ENCODE results near the gene USP27X.

The USP27X gene

DNA sequence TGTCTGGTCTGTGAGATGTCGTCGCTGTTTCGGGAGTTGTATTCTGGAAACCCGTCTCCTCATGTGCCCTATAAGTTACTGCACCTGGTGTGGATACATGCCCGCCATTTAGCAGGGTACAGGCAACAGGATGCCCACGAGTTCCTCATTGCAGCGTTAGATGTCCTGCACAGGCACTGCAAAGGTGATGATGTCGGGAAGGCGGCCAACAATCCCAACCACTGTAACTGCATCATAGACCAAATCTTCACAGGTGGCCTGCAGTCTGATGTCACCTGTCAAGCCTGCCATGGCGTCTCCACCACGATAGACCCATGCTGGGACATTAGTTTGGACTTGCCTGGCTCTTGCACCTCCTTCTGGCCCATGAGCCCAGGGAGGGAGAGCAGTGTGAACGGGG is 1.4 kb downstream of the USP27X start:
- no peak for DNase-seq

DNA sequence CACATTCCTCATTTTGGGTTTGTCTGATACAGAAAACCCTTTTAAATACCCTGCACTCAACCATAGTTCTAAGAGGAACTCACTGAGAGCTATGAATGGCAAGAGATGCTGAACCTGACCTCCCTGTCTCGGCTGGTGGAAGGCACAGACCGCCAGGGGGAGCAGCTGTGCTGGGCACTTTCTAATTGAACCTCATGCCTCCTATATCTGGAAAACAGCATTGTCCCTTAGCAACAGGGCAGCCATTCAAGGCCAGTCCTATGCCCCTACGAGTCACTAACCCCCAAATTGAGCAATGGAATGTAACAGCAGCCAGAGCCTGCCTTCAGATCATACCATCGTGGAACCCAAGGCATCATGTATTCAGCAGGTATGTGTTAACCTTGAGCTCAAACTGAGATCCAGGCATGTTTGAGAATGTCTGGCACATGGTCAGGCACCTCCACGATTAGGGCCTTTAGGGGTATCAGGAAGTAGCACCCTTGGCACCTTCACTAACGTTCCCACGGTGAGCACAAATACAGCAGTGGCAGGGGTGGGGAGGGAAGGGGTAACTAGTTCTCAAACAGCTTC is 5.1 kb downstream of the USP27X start:
- DNase-seq: peak in 29 of 56 donors; percentile 0 to 61 (median 6)

DNA sequence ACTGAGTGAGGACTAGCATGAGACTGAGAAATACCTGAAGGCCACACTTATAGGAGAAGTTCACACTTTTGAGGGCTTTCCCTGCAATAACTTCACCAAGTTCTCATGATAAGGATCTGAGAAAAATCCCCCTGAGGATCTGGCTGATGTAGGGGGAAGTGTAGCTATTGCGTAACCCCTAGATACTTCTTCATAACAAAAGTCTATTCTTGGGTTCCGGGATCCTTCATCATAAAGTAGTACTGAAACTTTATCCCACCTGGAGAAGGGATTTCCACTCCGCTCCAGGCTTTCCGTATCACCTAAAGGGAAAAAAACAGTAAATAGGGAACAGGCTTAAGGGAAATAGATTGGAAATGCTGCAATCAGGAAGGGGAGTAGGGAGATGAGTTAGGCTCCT is 13.3 kb downstream of the USP27X start:
- DNase-seq: no peak

DNA sequence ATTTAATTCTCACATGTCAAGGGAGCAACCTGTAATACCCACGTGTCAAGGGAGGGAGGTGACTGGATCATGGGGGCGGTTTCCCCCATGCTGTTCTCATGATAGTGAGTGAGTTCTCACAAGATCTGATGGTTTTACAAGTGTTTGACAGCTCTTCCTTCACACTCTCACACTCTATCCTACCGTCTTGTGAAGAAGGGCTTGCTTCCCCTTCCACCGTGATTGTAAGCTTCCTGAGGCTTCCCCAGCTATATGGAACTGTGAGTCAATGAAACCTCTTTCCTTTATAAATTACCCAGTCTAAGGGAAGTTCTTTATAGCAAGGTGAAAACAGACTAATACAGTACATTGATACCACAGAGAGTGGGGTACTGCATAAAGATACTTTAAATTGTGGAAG is 17.7 kb downstream of the USP27X start:
- no peak for DNase-seq

DNA sequence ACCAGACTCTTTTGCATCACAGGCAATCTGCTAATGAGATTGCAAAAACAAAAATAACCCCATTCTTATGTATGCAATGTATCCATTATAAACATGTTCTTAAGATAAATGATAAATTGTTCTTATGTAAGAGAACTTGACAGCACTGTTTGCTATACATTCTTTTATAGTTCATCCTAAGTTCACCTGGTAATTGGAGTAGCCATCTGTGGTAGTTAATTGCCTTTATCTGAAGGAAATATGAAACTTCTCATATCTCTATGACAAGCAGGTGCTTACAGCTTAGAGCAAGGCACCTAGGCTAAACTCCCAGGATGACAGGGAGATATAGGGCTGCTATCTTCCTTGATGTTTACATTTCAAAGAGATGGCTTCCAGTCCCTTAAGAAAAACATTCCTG is 21.8 kb downstream of the USP27X start:
- DNase-seq: no peak

DNA sequence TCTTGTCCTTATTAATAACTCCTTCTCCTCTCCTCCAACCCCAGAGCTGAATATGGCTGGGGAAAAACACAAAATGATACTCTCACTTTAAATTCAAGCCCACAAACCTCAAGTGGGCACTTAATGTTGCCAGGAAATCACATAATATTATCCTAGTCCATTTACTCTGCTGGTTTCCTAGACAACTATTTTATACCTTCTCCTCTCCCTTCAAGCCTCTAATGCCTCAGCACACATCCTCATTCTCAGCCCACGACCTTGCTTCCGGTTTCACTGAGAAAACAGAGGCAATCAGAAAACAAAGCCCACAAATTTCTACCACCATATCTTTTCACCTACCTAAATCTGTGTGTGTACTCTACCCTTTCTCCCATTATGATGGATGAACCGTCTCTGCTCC is 31.1 kb downstream of the USP27X start:
- DNase-seq: no peak

DNA sequence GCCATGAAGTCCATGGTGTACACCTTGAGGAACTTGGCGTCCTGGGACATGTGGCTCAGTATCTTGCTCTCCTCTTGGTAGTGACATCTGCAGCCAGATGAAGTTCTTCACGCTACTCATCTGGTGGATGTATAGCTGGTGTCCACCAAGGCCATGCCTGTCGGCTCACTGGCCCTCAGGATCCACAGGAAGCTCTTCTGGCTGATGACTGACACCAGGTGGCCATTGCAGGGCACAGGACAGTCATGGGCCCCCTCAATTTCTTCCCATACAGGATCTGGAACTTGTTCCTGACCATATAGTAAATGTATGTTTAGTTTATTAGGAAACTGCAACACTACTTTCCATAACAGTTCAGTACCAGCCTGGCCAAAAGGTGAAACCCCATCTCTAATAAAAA is 32.8 kb downstream of the USP27X start:
- no peak for DNase-seq

DNA sequence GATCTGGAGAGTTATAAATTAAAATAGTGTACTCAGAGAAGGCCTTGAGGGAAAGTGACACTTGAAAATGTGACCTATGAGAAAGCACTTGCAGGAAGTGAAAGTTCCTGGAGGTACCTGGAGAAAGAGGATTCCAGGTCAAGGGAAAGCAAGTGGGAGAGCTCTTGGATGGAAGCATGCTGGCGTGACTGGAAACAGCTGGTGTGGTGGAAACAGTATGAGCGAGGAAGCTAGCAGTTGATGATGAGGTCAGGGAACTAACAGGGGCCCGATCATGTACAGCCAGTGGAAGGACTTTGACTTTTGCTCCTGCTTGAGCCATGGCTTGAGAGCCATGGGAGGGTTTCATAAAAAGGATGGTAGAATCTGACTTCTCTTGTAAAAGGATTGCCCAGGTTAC is 33.6 kb downstream of the USP27X start:
- no peak for DNase-seq

DNA sequence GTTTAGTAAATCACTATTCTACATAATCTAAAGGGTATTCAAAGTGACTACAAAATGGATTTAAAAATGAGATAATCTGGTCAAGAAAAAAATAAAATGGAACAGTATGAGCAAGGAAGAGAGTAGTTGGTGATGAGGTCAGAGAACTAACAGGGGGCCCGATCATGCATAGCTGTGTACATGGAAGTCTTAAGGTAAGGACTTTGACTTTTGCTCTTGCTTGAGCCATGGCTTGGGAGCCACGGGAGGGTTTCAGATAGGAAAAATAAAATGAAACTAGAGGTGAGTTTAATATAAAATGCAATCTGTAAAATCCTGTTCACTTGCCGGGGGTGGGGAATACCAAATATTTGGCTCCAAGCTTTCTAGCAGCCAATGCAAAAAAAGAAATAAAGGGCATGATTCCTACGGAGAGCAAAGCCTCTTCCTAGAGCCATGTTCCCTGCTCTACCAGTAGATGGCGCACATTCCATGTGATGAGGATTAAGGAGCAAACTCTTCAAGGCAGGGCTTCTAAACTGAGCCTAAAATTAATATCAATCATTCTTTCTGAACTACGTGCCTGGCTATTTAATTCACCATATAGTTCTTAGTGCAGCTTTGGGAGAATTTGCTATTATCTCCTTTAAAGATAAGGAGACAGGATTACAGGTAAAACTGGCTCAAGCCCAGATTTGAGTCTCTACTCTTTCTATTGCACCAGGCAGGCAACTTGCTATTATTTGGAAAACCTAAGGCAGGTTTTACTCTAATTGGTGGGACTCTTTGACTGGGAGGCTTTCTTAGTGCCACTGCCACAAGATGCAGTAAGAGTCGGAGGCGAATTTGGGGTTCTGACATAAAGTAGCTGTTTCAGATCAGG is 36.3 kb downstream of the USP27X start:
- DNase-seq: peak in 19 of 56 donors; percentile 0 to 37 (median 2)

DNA sequence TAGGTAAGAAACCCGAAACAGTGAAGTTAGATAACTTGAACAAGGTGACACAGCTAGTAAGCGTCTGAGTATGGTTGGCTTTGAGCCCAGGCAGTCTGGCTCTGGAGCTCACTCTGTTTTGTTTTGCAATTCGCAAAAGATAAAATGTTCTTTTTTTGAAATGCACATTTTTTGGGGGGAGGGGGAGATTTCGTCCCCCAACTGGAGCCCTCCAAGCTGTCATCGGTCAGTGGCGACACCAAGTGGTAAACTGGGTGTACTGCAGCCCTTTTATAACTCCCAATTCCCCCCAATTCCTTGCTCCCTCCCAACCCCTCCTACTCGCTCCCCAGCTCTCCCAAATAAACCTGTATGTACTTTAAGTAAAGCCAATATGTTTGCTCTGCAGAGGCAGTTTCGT is 40.3 kb downstream of the USP27X start:
- DNase-seq: peak in 13 of 56 donors; percentile 0 to 49 (median 2)

DNA sequence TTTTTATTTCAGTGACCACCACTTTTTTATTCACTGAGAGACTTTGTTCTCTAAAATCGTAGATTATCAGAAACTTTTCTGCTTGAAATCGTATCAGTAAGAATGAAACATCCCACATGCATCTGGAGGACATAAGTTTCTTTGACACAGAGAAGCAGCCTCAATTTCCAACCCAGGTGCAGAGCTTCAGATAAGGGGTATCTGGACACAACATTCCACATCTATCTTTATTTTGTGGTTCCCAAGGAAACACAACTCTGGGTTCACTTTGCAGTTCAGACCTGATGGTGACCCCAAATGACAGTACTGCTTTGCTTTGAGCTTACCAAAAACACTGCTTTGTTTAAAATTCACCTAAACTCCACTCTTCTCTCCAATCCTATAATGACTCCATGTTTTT is 41.8 kb downstream of the USP27X start:
- no peak for DNase-seq

DNA sequence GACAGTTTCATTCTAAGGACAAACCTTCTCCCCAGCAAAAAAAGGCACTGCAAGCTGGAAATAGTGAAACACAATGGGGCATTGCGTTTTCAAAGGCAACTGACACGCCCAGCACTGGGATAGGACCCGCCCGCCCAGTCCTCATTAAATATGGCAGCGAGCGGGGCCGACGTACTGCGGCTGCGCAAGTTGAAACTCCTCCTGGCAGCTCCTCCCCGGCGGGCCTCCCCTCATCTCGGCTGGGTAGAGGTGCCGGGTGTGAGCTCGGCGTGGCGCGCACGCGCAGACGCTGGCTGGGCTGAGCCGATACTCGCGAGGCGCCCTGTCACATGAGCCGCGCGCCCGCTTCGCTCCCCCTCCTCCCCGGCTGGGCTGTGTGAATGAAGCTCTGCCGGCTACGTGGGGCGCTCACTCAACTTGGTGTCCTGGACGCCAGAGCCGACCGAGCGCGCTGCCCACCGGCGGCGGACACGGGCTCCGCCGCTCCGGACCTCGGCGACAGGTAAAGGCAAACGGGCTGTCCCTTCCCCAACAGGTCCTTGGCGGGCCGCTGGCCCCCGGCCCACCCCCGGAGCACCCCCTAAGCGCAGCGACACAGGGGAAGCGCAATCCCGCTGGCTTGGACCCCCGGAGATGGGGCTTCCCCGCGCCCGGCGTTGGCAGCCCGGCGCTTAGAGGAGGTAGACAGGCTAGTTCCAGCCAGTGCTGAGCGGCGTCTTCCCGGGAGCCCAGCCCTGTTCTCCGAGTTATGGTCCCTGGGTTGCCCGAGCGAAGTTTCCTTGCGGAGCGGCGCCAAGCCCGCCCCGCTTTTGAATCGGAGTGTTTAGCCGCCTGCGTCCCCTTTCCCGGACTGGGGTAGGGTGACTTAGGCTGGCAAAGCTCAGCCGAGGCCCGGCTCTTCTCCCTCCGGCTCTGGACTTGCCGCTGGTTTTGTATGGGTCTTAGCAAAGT is 43.3 kb downstream of the USP27X start, which contains the start of gene CLCN5:
Gene CLCN5 (plus strand): TSS at position 306 of the 951 bp plus-strand sequence. CDS start 2,703 bp downstream, outside the sequence.
- DNase-seq: peak; percentile 17 to 94 (median 84)

DNA sequence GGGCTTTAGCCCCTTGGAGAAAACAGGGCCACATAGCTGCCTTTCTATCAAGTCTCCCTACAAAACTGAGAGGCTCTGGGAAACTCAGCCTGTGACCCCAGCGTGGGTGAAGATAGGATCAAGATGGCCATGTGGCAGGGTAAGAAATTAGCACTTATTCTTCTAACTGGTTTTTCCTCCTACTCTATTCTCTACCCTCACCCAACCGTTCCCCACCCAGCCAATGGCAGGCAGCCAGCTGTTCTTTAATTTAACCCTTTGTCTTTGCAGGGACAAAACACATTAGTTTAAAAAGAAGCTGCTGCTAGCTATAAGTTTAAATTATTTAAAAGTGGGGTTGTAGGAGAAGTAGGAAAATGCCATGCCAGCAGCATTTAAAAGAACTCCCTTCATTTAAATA is 45.9 kb downstream of the USP27X start:
- DNase-seq: no peak

DNA sequence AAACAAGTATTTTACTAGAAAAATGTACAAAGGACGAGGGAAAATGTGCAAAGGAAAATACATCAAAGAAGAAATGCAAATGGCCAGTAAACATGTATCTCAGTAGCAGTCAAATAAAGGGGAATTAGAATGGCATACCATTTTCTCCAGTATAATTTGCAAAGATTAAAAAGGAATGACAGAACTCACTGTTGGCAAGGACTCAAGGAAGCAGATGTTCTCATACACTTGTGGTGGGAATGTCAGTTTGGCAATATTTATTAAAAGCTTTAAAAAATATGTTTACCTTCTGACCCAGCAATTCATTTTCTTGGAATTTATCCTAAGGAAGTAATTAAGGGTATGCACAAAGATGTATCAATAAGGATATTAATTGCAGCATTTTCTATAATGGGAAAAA is 50.8 kb downstream of the USP27X start:
- no peak for DNase-seq
